NCI-H1048 (cell line): ENCODE results near the gene R3HDM4.
"Not testable (repeated sequence)": the region's sequence is repeated elsewhere in the genome, so short reads cannot be mapped to it uniquely, and the experiment has no call there.

Source experiments
- DNase-seq: peaks from one replicate; lab custom pipeline; 2025; lab: John Stamatoyannopoulos, UW

R3HDM4 gene

GRCh38 chr19:890831-891230 lies 22.2 kb downstream of the R3HDM4 start:
- DNase-seq, result no peak

- no peak for DNase-seq
These were observed 23.2 kb downstream of the R3HDM4 start for GRCh38 chr19:889662-890295.

GRCh38 chr19:888581-889385 lies 24.2 kb downstream of the R3HDM4 start:
- no peak for DNase-seq

- no peak for DNase-seq
These were observed 25.4 kb downstream of the R3HDM4 start for GRCh38 chr19:887599-887998.

- DNase-seq, result no peak
These were observed 25.9 kb downstream of the R3HDM4 start for GRCh38 chr19:887072-887471.

GRCh38 chr19:885536-886224 lies 27.3 kb downstream of the R3HDM4 start:
- no peak for DNase-seq

GRCh38 chr19:884420-885211 lies 28.4 kb downstream of the R3HDM4 start:
- no peak for DNase-seq

GRCh38 chr19:883661-884211 lies 29.3 kb downstream of the R3HDM4 start:
- DNase-seq, result no peak

GRCh38 chr19:882871-883497 lies 30.0 kb downstream of the R3HDM4 start:
- DNase-seq, result no peak

GRCh38 chr19:881385-882071 lies 31.5 kb downstream of the R3HDM4 start:
- DNase-seq, result no peak

- DNase-seq, result no peak
These were observed 33.1 kb downstream of the R3HDM4 start for GRCh38 chr19:879711-880438.

GRCh38 chr19:878751-879561 lies 34.1 kb downstream of the R3HDM4 start:
- not testable (repeated sequence) for DNase-seq

- DNase-seq, result not testable (repeated sequence)
These were observed 34.9 kb downstream of the R3HDM4 start for GRCh38 chr19:877992-878660.

GRCh38 chr19:876780-877314 lies 36.2 kb downstream of the R3HDM4 start:
- no peak for DNase-seq

- DNase-seq, result no peak
These were observed 36.9 kb downstream of the R3HDM4 start for GRCh38 chr19:876089-876488.

GRCh38 chr19:875265-875879 lies 37.6 kb downstream of the R3HDM4 start:
- DNase-seq, result no peak

GRCh38 chr19:873561-874041 lies 39.4 kb downstream of the R3HDM4 start:
- DNase-seq, result no peak

GRCh38 chr19:873084-873483 lies 39.9 kb downstream of the R3HDM4 start:
- DNase-seq, result no peak
